ENCODE measurements around the gene ID4.

- TF ChIP-seq CTCF (IDR thresholded peaks at IDR 0.05; ENCODE audit: low read depth, low read length) (no peak), EZH2phosphoT487 (IDR thresholded peaks at IDR 0.05; ENCODE audit: low read depth) (no peak)
Measured at GRCh38 chr6:19835605-19836004, 1.6 kb upstream of the ID4 start.

All from OCI-LY3 (cell line).